GM18511 (cell line): ENCODE results near the gene HUNK.
"Not testable (repeated sequence)": the region's sequence is repeated elsewhere in the genome, so short reads cannot be mapped to it uniquely, and the experiment has no call there.

ENCODE experiments used
- ATAC-seq: cut with Tn5 transposase; IDR thresholded peaks from one replicate; pipeline ENCODE4 v1.9.1; 2021; ENCODE audit warnings: mild to moderate bottlenecking, moderate library complexity; ENCODE audit not compliant: unreplicated experiment

Gene HUNK

GRCh38 chr21:31918250-31918775 lies 45.5 kb downstream of the HUNK start:
- ATAC-seq: no peak

- no peak for ATAC-seq
These were observed 47.5 kb downstream of the HUNK start for GRCh38 chr21:31920275-31920674.

GRCh38 chr21:31921079-31921478 lies 48.3 kb downstream of the HUNK start:
- ATAC-seq: no peak

- ATAC-seq: no peak
These were observed 50.1 kb downstream of the HUNK start for GRCh38 chr21:31922881-31923280.

GRCh38 chr21:31923756-31924155 lies 50.9 kb downstream of the HUNK start:
- no peak for ATAC-seq

- no peak for ATAC-seq
These were observed 51.7 kb downstream of the HUNK start for GRCh38 chr21:31924548-31924947.

GRCh38 chr21:31926498-31926897 lies 53.7 kb downstream of the HUNK start:
- ATAC-seq: no peak

- no peak for ATAC-seq
These were observed 55.0 kb downstream of the HUNK start for GRCh38 chr21:31927689-31928353.

- ATAC-seq: no peak
These were observed 55.8 kb downstream of the HUNK start for GRCh38 chr21:31928656-31929055.

GRCh38 chr21:31929548-31929947 lies 56.7 kb downstream of the HUNK start:
- ATAC-seq: no peak

GRCh38 chr21:31930001-31930400 lies 57.2 kb downstream of the HUNK start:
- ATAC-seq: no peak

GRCh38 chr21:31931644-31932469 lies 59.0 kb downstream of the HUNK start:
- no peak for ATAC-seq

GRCh38 chr21:31932470-31932764 lies 59.6 kb downstream of the HUNK start:
- no peak for ATAC-seq

- no peak for ATAC-seq
These were observed 64.5 kb downstream of the HUNK start for GRCh38 chr21:31937303-31937702.

GRCh38 chr21:31938330-31939301 lies 65.8 kb downstream of the HUNK start:
- no peak for ATAC-seq

GRCh38 chr21:31941694-31942093 lies 68.9 kb downstream of the HUNK start:
- ATAC-seq: no peak

- ATAC-seq: no peak
These were observed 70.7 kb downstream of the HUNK start for GRCh38 chr21:31943561-31943960.

GRCh38 chr21:31945141-31945540 lies 72.3 kb downstream of the HUNK start:
- no peak for ATAC-seq

- no peak for ATAC-seq
These were observed 72.7 kb downstream of the HUNK start for GRCh38 chr21:31945546-31945945.

- no peak for ATAC-seq
These were observed 73.4 kb downstream of the HUNK start for GRCh38 chr21:31946231-31946630.

- not testable (repeated sequence) for ATAC-seq
These were observed 74.2 kb downstream of the HUNK start for GRCh38 chr21:31946876-31947550.
